MM.1S (cell line): Measurements from ENCODE around the gene CMIP.

Experiments
- CTCF ChIP-seq: fragments of 300-600 bp; sonication (generic); IDR thresholded peaks from 2 replicates; pipeline ENCODE4 v1.5.1; 2016; ENCODE audit warnings: antibody characterized with exemption, low read length, mixed read lengths
- EZH2phosphoT487 ChIP-seq: fragments of 300-600 bp; sonication (generic); IDR thresholded peaks from 2 replicates; pipeline ENCODE4 v1.6.1; 2018; ENCODE audit warnings: antibody characterized with exemption, low read length

GRCh38 chr16:81486540-81487061 is 42.0 kb downstream of the CMIP start:
- TF ChIP-seq CTCF (no peak), EZH2phosphoT487 (no peak)
